Keratinocyte (primary cell): ENCODE results near the gene RFFL.

Source experiments
- CTCF ChIP-seq, 3 experiments: IDR thresholded peaks in 1 of 3; conservative IDR thresholded peaks in 1 of 3; optimal IDR thresholded peaks in 1 of 3; 2 replicates in 2 of 3; 3 replicates in 1 of 3; pipeline versions ENCODE3 to v1.5.1; 2011; ENCODE audit warnings: low read length in 3 of 3, mild to moderate bottlenecking in 3 of 3, moderate library complexity in 2 of 3, control low read depth in 1 of 3, inconsistent platforms in 1 of 3; ENCODE audit not compliant: insufficient read depth in 2 of 3; ENCODE audit errors: extremely low read depth in 1 of 3
- EZH2 ChIP-seq: IDR thresholded peaks from one replicate; pipeline ENCODE4 v1.6.1; 2012; ENCODE audit warnings: inconsistent platforms, mild to moderate bottlenecking, low read length, moderate library complexity

GRCh38 chr17:34961093-34961911 lies 102.2 kb downstream of the RFFL start, which contains the start of the genes CCT6B and ZNF830:
- TF ChIP-seq CTCF (optimal IDR thresholded peaks at IDR 0.05 in 1 of 3, IDR thresholded peaks at IDR 0.05 in 1 of 3, conservative IDR thresholded peaks at IDR 0.05 in 1 of 3; ENCODE audit: extremely low read depth in 1 of 3, insufficient read depth in 2 of 3, low read length in 3 of 3) (no peak), EZH2 (no peak)
